Activated naive CD4-positive, alpha-beta T cell treated with anti-CD3 and anti-CD28 coated beads, Interleukin-2, amount 10 ng/mL, durations not matched to agents 7 days and 5 days (primary cell): ENCODE results near the gene FCRL6.

ENCODE experiments used
- CTCF ChIA-PET: fragments of 350-600 bp; sonication (Branson Sonifier 250); formaldehyde crosslinking; loops from one replicate; lab custom pipeline; 2021; ENCODE audit warnings: antibody characterized with exemption; lab: Charles Lee
- DNase-seq: peaks from one replicate; pipeline ENCODE4 v3.0.0-alpha.2; 2020
- H3K27ac Mint-ChIP-seq: one replicate; pipeline ENCODE4 v1.8.0; 2021; ENCODE audit warnings: mild to moderate bottlenecking, moderate library complexity, mixed read lengths
- H3K27me3 Mint-ChIP-seq: one replicate; pipeline ENCODE4 v1.8.0; 2021; ENCODE audit warnings: mild to moderate bottlenecking, mixed read lengths
- H3K36me3 Mint-ChIP-seq: one replicate; pipeline ENCODE4 v1.8.0; 2021; ENCODE audit warnings: mixed read lengths
- H3K4me1 Mint-ChIP-seq: one replicate; pipeline ENCODE4 v1.8.0; 2021; ENCODE audit warnings: mixed read lengths
- H3K4me3 Mint-ChIP-seq: one replicate; pipeline ENCODE4 v1.8.0; 2021; ENCODE audit warnings: mild to moderate bottlenecking, moderate library complexity, mixed read lengths
- H3K9me3 Mint-ChIP-seq: one replicate; pipeline ENCODE4 v1.8.0; 2021; ENCODE audit warnings: mixed read lengths

Gene FCRL6

GRCh38 chr1:159831412-159832141, 29.4 kb downstream of the FCRL6 start:
- no peak for DNase-seq
- H3K36me3 Mint-ChIP-seq, result peaks cover 13% of the 10 kb centered on the region
- H3K27ac Mint-ChIP-seq, result no peak overlapping the region
- peaks cover 26% of the 10 kb centered on the region for H3K4me1 Mint-ChIP-seq
- H3K27me3 Mint-ChIP-seq, result peaks cover 28% of the 10 kb centered on the region
- H3K4me3 Mint-ChIP-seq, result no peak overlapping the region
- peaks cover 19% of the 10 kb centered on the region for H3K9me3 Mint-ChIP-seq
- CTCF ChIA-PET, result interaction anchor here (0.9 to 2.4 kb wide), 6 partner anchors 19 to 176 kb away, joined by 3 to 11 read pairs (median 4); no protein-coding TSS in a partner anchor

- H3K27ac Mint-ChIP-seq, result no peak overlapping the region
- H3K4me1 Mint-ChIP-seq, result peaks cover 19% of the 10 kb centered on the region
- H3K9me3 Mint-ChIP-seq, result peaks cover 14% of the 10 kb centered on the region
- no peak for DNase-seq
- no peak overlapping the region for H3K4me3 Mint-ChIP-seq
- H3K36me3 Mint-ChIP-seq, result peaks cover 9% of the 10 kb centered on the region
- CTCF ChIA-PET, result interaction anchor here (1.0 to 2.2 kb wide), 4 partner anchors 9 to 173 kb away, joined by 4 to 11 read pairs (median 4); no protein-coding TSS in a partner anchor
- H3K27me3 Mint-ChIP-seq, result peaks cover 31% of the 10 kb centered on the region
Observed at GRCh38 chr1:159832309-159832708, 30.1 kb downstream of the FCRL6 start.

- no peak for DNase-seq
- H3K27me3 Mint-ChIP-seq, result peaks cover 17% of the 10 kb centered on the region
- CTCF ChIA-PET, result interaction anchor here (1.0 kb wide), 1 partner anchor 36 kb away, joined by 3 read pairs; no protein-coding TSS in a partner anchor
- H3K36me3 Mint-ChIP-seq, result no peaks in the 10 kb centered on the region
- H3K4me1 Mint-ChIP-seq, result peaks cover 6% of the 10 kb centered on the region
- no peak overlapping the region for H3K27ac Mint-ChIP-seq
- no peak overlapping the region for H3K4me3 Mint-ChIP-seq
- no peaks in the 10 kb centered on the region for H3K9me3 Mint-ChIP-seq
Observed at GRCh38 chr1:159835356-159835755, 33.2 kb downstream of the FCRL6 start.

- DNase-seq, result no peak
- H3K36me3 Mint-ChIP-seq, result no peaks in the 10 kb centered on the region
- CTCF ChIA-PET, result interaction anchor here (1.0 to 1.4 kb wide), 3 partner anchors 36 to 54 kb away, joined by 3 to 6 read pairs (median 4); no protein-coding TSS in a partner anchor
- H3K4me1 Mint-ChIP-seq, result peaks cover 6% of the 10 kb centered on the region
- no peak overlapping the region for H3K4me3 Mint-ChIP-seq
- no peak overlapping the region for H3K27ac Mint-ChIP-seq
- H3K27me3 Mint-ChIP-seq, result peaks cover 14% of the 10 kb centered on the region
- no peaks in the 10 kb centered on the region for H3K9me3 Mint-ChIP-seq
Observed at GRCh38 chr1:159835862-159836525, 33.8 kb downstream of the FCRL6 start.

- H3K4me1 Mint-ChIP-seq, result peaks cover 6% of the 10 kb centered on the region
- CTCF ChIA-PET, result no interaction called here
- H3K36me3 Mint-ChIP-seq, result no peaks in the 10 kb centered on the region
- no peak overlapping the region for H3K27ac Mint-ChIP-seq
- H3K4me3 Mint-ChIP-seq, result no peak overlapping the region
- DNase-seq, result no peak
- H3K27me3 Mint-ChIP-seq, result peaks cover 15% of the 10 kb centered on the region
- H3K9me3 Mint-ChIP-seq, result no peaks in the 10 kb centered on the region
Observed at GRCh38 chr1:159838715-159839114, 36.6 kb downstream of the FCRL6 start.

- H3K4me1 Mint-ChIP-seq, result peaks cover 6% of the 10 kb centered on the region
- DNase-seq, result no peak
- H3K27ac Mint-ChIP-seq, result no peak overlapping the region
- H3K27me3 Mint-ChIP-seq, result peaks cover 20% of the 10 kb centered on the region
- H3K9me3 Mint-ChIP-seq, result no peaks in the 10 kb centered on the region
- CTCF ChIA-PET, result interaction anchor here (0.6 to 1.7 kb wide), 3 partner anchors 41 to 166 kb away, joined by 3 to 5 read pairs (median 3); no protein-coding TSS in a partner anchor
- H3K4me3 Mint-ChIP-seq, result no peak overlapping the region
- H3K36me3 Mint-ChIP-seq, result no peaks in the 10 kb centered on the region
Observed at GRCh38 chr1:159839116-159839849, 37.1 kb downstream of the FCRL6 start.

- H3K27ac Mint-ChIP-seq, result no peak overlapping the region
- H3K27me3 Mint-ChIP-seq, result peaks cover 20% of the 10 kb centered on the region
- DNase-seq, result no peak
- H3K36me3 Mint-ChIP-seq, result no peaks in the 10 kb centered on the region
- H3K9me3 Mint-ChIP-seq, result no peaks in the 10 kb centered on the region
- H3K4me3 Mint-ChIP-seq, result no peak overlapping the region
- peaks cover 6% of the 10 kb centered on the region for H3K4me1 Mint-ChIP-seq
- CTCF ChIA-PET, result interaction anchor here (1.2 to 1.5 kb wide), 2 partner anchors 9 to 166 kb away, joined by 3 to 4 read pairs; no protein-coding TSS in a partner anchor
Observed at GRCh38 chr1:159841749-159842148, 39.6 kb downstream of the FCRL6 start.

GRCh38 chr1:159843459-159843858, 41.3 kb downstream of the FCRL6 start:
- Mint-ChIP-seq H3K4me1 (peaks cover 6% of the 10 kb centered on the region), H3K36me3 (no peaks in the 10 kb centered on the region), H3K9me3 (no peaks in the 10 kb centered on the region), H3K4me3 (no peak overlapping the region), H3K27me3 (peaks cover 27% of the 10 kb centered on the region), H3K27ac (no peak overlapping the region)
- DNase-seq, result no peak
- CTCF ChIA-PET, result interaction anchor here (0.6 to 1.3 kb wide), 2 partner anchors 49 to 163 kb away, joined by 3 to 4 read pairs; no protein-coding TSS in a partner anchor

- no peak overlapping the region for H3K27ac Mint-ChIP-seq
- H3K4me3 Mint-ChIP-seq, result no peak overlapping the region
- CTCF ChIA-PET, result interaction anchor here (0.9 kb wide), 1 partner anchor 162 kb away, joined by 3 read pairs; no protein-coding TSS in a partner anchor
- no peaks in the 10 kb centered on the region for H3K4me1 Mint-ChIP-seq
- H3K9me3 Mint-ChIP-seq, result no peaks in the 10 kb centered on the region
- DNase-seq, result no peak
- peaks cover 36% of the 10 kb centered on the region for H3K27me3 Mint-ChIP-seq
- no peaks in the 10 kb centered on the region for H3K36me3 Mint-ChIP-seq
Observed at GRCh38 chr1:159845751-159846629, 43.8 kb downstream of the FCRL6 start.

GRCh38 chr1:159847231-159847630, 45.1 kb downstream of the FCRL6 start:
- Mint-ChIP-seq H3K4me1 (peaks cover 1% of the 10 kb centered on the region), H3K27me3 (peaks cover 38% of the 10 kb centered on the region), H3K4me3 (no peak overlapping the region), H3K36me3 (no peaks in the 10 kb centered on the region), H3K27ac (no peak overlapping the region), H3K9me3 (no peaks in the 10 kb centered on the region)
- CTCF ChIA-PET, result interaction anchor here (0.6 kb wide), 1 partner anchor 26 kb away, joined by 3 read pairs; no protein-coding TSS in a partner anchor
- DNase-seq, result no peak

- Mint-ChIP-seq H3K4me1 (peaks cover 3% of the 10 kb centered on the region), H3K4me3 (no peak overlapping the region), H3K9me3 (no peaks in the 10 kb centered on the region), H3K27ac (no peak overlapping the region), H3K27me3 (peaks cover 38% of the 10 kb centered on the region), H3K36me3 (no peaks in the 10 kb centered on the region)
- DNase-seq, result no peak
- CTCF ChIA-PET, result interaction anchor here (9.1 kb wide), 1 partner anchor 43 kb away, joined by 42 read pairs; no protein-coding TSS in a partner anchor
Observed at GRCh38 chr1:159848326-159848725, 46.2 kb downstream of the FCRL6 start.

GRCh38 chr1:159849626-159850366, 47.6 kb downstream of the FCRL6 start:
- H3K4me1 Mint-ChIP-seq, result peaks cover 10% of the 10 kb centered on the region
- H3K4me3 Mint-ChIP-seq, result no peak overlapping the region
- no peaks in the 10 kb centered on the region for H3K36me3 Mint-ChIP-seq
- DNase-seq, result no peak
- CTCF ChIA-PET, result interaction anchor here (1.8 to 9.1 kb wide), 3 partner anchors 19 to 51 kb away, joined by 8 to 42 read pairs (median 14); no protein-coding TSS in a partner anchor
- no peaks in the 10 kb centered on the region for H3K9me3 Mint-ChIP-seq
- H3K27me3 Mint-ChIP-seq, result peaks cover 29% of the 10 kb centered on the region
- no peak overlapping the region for H3K27ac Mint-ChIP-seq
